Mesenchymal stem cell (in vitro differentiated cells and primary cell): Measurements from ENCODE around the gene TFDP3. TPM values are rescaled to one million over a fixed set of nuclear protein-coding genes. Genes with fewer than 3 reads are reported as not detected.

Experiments used
- DNase-seq: peaks from one replicate; pipeline ENCODE4 v3.0.0-alpha.2; 2013
- H2AFZ ChIP-seq: one replicate; pipeline ENCODE4 v1.6.1; 2013; ENCODE audit warnings: low read depth, mild to moderate bottlenecking, control low read depth, inconsistent platforms, low read length, moderate library complexity
- H2AK5ac ChIP-seq: 2 replicates; pipeline ENCODE4 v1.6.1; 2013; ENCODE audit warnings: low read length, moderate library complexity, mild to moderate bottlenecking, inconsistent platforms; ENCODE audit not compliant: severe bottlenecking
- H2BK120ac ChIP-seq: one replicate; pipeline ENCODE4 v1.6.1; 2013; ENCODE audit warnings: low read depth, mild to moderate bottlenecking, inconsistent platforms, low read length, moderate library complexity
- H2BK12ac ChIP-seq, 2 experiments: one replicate each; pipeline ENCODE4 v1.6.1; 2013; ENCODE audit warnings: inconsistent platforms in 2 of 2, low read length in 2 of 2, mild to moderate bottlenecking in 2 of 2, moderate library complexity in 2 of 2, control low read depth in 1 of 2
- H2BK15ac ChIP-seq: one replicate; pipeline ENCODE4 v1.6.1; 2013; ENCODE audit warnings: mild to moderate bottlenecking, low read depth, inconsistent platforms; ENCODE audit not compliant: poor library complexity, severe bottlenecking
- H2BK5ac ChIP-seq: 2 replicates; pipeline ENCODE4 v1.6.1; 2013; ENCODE audit warnings: low read depth, mild to moderate bottlenecking, low read length, control low read depth, inconsistent platforms; ENCODE audit not compliant: poor library complexity, severe bottlenecking
- H3K14ac ChIP-seq, 2 experiments: one replicate each; pipeline ENCODE4 v1.6.1; 2013; ENCODE audit warnings: inconsistent platforms in 2 of 2, low read length in 2 of 2, control low read depth in 1 of 2, mild to moderate bottlenecking in 1 of 2, moderate library complexity in 1 of 2
- H3K18ac ChIP-seq, 2 experiments: one replicate each; pipeline ENCODE4 v1.6.1; 2013; ENCODE audit warnings: inconsistent platforms in 2 of 2, low read length in 2 of 2, control low read depth in 1 of 2, low read depth in 1 of 2, mild to moderate bottlenecking in 1 of 2
- H3K23ac ChIP-seq, 2 experiments: one replicate each; pipeline ENCODE4 v1.6.1; 2013; ENCODE audit warnings: inconsistent platforms in 2 of 2, low read length in 2 of 2, mild to moderate bottlenecking in 2 of 2, moderate library complexity in 2 of 2, control low read depth in 1 of 2
- H3K27ac ChIP-seq: 2 replicates; pipeline ENCODE4 v1.5.1; 2013; ENCODE audit warnings: mild to moderate bottlenecking, moderate library complexity, low read length, control low read depth, inconsistent platforms; ENCODE audit not compliant: poor library complexity, severe bottlenecking
- H3K27me3 ChIP-seq, 2 experiments: 2 replicates each; pipeline versions ENCODE4 v1.6.1 to v1.7.0; 2013; ENCODE audit warnings: low read length in 2 of 2, mild to moderate bottlenecking in 2 of 2, moderate library complexity in 2 of 2, control low read depth in 1 of 2, inconsistent platforms in 1 of 2; ENCODE audit not compliant: control insufficient read depth in 1 of 2, insufficient read depth in 1 of 2
- H3K36me3 ChIP-seq, 2 experiments: 2 replicates each; pipeline versions ENCODE4 v1.6.1 to v1.7.0; 2013; ENCODE audit warnings: low read length in 2 of 2, control low read depth in 1 of 2, inconsistent platforms in 1 of 2, low read depth in 1 of 2, mild to moderate bottlenecking in 1 of 2; ENCODE audit not compliant: insufficient read depth in 2 of 2, control insufficient read depth in 1 of 2
- H3K4ac ChIP-seq, 2 experiments: one replicate each; pipeline ENCODE4 v1.6.1; 2013; ENCODE audit warnings: inconsistent platforms in 2 of 2, low read length in 2 of 2, mild to moderate bottlenecking in 2 of 2, moderate library complexity in 2 of 2, control low read depth in 1 of 2, low read depth in 1 of 2
- H3K4me1 ChIP-seq: 2 replicates; pipeline ENCODE4 v1.6.1; 2013; ENCODE audit warnings: low read depth, low read length, control low read depth; ENCODE audit not compliant: control insufficient read depth, insufficient read depth
- H3K4me2 ChIP-seq: 2 replicates; pipeline ENCODE4 v1.6.1; 2013; ENCODE audit warnings: low read length, mild to moderate bottlenecking, inconsistent platforms; ENCODE audit not compliant: poor library complexity, severe bottlenecking
- H3K4me3 ChIP-seq, 2 experiments: 2 replicates each; pipeline versions ENCODE4 v1.5.1 to v1.7.0; 2013; ENCODE audit warnings: low read length in 2 of 2, mild to moderate bottlenecking in 2 of 2, control low read depth in 1 of 2, low read depth in 1 of 2; ENCODE audit not compliant: insufficient read depth in 1 of 2
- H3K79me1 ChIP-seq: replicated peaks from 2 replicates; pipeline ENCODE4 v1.6.1; 2013; ENCODE audit warnings: mild to moderate bottlenecking, control low read depth, low read length, inconsistent platforms; ENCODE audit not compliant: poor library complexity, severe bottlenecking
- H3K9ac ChIP-seq: 2 replicates; pipeline ENCODE4 v1.7.0; 2013; ENCODE audit warnings: mild to moderate bottlenecking, low read length, moderate library complexity
- H3K9me3 ChIP-seq: 2 replicates; pipeline ENCODE4 v1.7.0; 2013; ENCODE audit warnings: mild to moderate bottlenecking, low read length; ENCODE audit not compliant: control insufficient read depth
- H4K8ac ChIP-seq: one replicate; pipeline ENCODE4 v1.6.1; 2013; ENCODE audit warnings: inconsistent platforms, mild to moderate bottlenecking, low read length, moderate library complexity
- H4K91ac ChIP-seq: one replicate; pipeline ENCODE4 v1.6.1; 2013; ENCODE audit warnings: mild to moderate bottlenecking, low read length, inconsistent platforms
- WGBS: methylation state at CpG from one replicate; pipeline ENCODE4 v1.1.7; 2013; ENCODE audit warnings: mixed read lengths; 5-methylcytosine and 5-hydroxymethylcytosine counted together
- small RNA-seq: library from polyadenylated mRNA; stranded (forward); fragments of <200 nt; extraction: miRNeasy Mini kit (QIAGEN cat#:217004); gene quantifications from one replicate; pipeline ENCODE3, GENCODE V24; 2013; ENCODE audit warnings: low read depth

Gene TFDP3

GRCh38 chrX:133175162-133175561 lies 43.0 kb downstream of the TFDP3 start:
- no peak overlapping the region for H2AK5ac ChIP-seq
- peaks cover 0 to 33% of the 10 kb centered on the region in 2 experiments for H3K27me3 ChIP-seq
- H3K27ac ChIP-seq: no peak overlapping the region
- DNase-seq: no peak
- WGBS: 86% methylated on average over 2 of the region's 2 CpGs
- H3K4me3 ChIP-seq: no peak overlapping the region
- H3K9ac ChIP-seq: no peak overlapping the region
- no peak overlapping the region for H3K4me2 ChIP-seq
- no peak overlapping the region for H2BK120ac ChIP-seq
- H3K9me3 ChIP-seq: no peaks in the 10 kb centered on the region
- H3K79me1 ChIP-seq: no peaks in the 10 kb centered on the region
- no peak overlapping the region for H2BK5ac ChIP-seq
- H3K36me3 ChIP-seq: no peaks in the 10 kb centered on the region
- no peak overlapping the region for H2AFZ ChIP-seq
- no peak overlapping the region for H4K8ac ChIP-seq
- H3K4ac ChIP-seq: no peak overlapping the region
- no peak overlapping the region for H3K14ac ChIP-seq
- H2BK12ac ChIP-seq: no peak overlapping the region
- H3K4me1 ChIP-seq: no peaks in the 10 kb centered on the region
- no peak overlapping the region for H2BK15ac ChIP-seq
- H4K91ac ChIP-seq: no peak overlapping the region
- H3K23ac ChIP-seq: no peak overlapping the region
- no peak overlapping the region for H3K18ac ChIP-seq

- no peak overlapping the region for H4K91ac ChIP-seq
- no peak overlapping the region for H3K4ac ChIP-seq
- no peak overlapping the region for H3K9ac ChIP-seq
- DNase-seq: peak; percentile 24
- no peak overlapping the region for H2BK12ac ChIP-seq
- H2BK15ac ChIP-seq: no peak overlapping the region
- H2BK5ac ChIP-seq: no peak overlapping the region
- no peak overlapping the region for H2AK5ac ChIP-seq
- H3K23ac ChIP-seq: no peak overlapping the region
- no peaks in the 10 kb centered on the region for H3K79me1 ChIP-seq
- no peak overlapping the region for H2BK120ac ChIP-seq
- no peak overlapping the region for H3K4me3 ChIP-seq
- H3K36me3 ChIP-seq: no peaks in the 10 kb centered on the region
- no peak overlapping the region for H4K8ac ChIP-seq
- H3K9me3 ChIP-seq: no peaks in the 10 kb centered on the region
- no peak overlapping the region for H3K4me2 ChIP-seq
- H3K27ac ChIP-seq: no peak overlapping the region
- no peaks in the 10 kb centered on the region for H3K4me1 ChIP-seq
- no peak overlapping the region for H2AFZ ChIP-seq
- H3K27me3 ChIP-seq: peaks cover 0 to 22% of the 10 kb centered on the region in 2 experiments
- no CpG with 5 or more reads among the region's 1 CpG for WGBS
- no peak overlapping the region for H3K18ac ChIP-seq
- no peak overlapping the region for H3K14ac ChIP-seq
Observed at GRCh38 chrX:133171962-133172708, 46.0 kb downstream of the TFDP3 start.

Small RNA genes lying within 50 kb of the gene (small RNA-seq; reads per million reads assigned to genes)
- gene RNU1-115P: not detected
